Loucy (cell line): ENCODE results near the gene GCLC.

Source experiments
- H2AFZ ChIP-seq: fragments of 200-600 bp; sonication (generic); 2 replicates; pipeline ENCODE4 v1.6.0; 2016; ENCODE audit warnings: antibody characterized with exemption, mild to moderate bottlenecking, low read length, moderate library complexity
- H3F3A ChIP-seq: fragments of 200-600 bp; 2 replicates; pipeline ENCODE4 v1.6.0; 2016; ENCODE audit warnings: antibody characterized with exemption, low read depth, mild to moderate bottlenecking
- H3K27me3 ChIP-seq: fragments of 200-600 bp; sonication (generic); 2 replicates; pipeline ENCODE4 v1.6.1; 2014; ENCODE audit warnings: low read length, mild to moderate bottlenecking; ENCODE audit not compliant: insufficient read depth, poor library complexity, severe bottlenecking
- H3K36me3 ChIP-seq: fragments of 200-600 bp; sonication (generic); 2 replicates; pipeline ENCODE4 v1.6.1; 2016; ENCODE audit warnings: low read length; ENCODE audit not compliant: insufficient read depth
- H3K4me1 ChIP-seq: fragments of 200-600 bp; sonication (generic); 2 replicates; pipeline ENCODE4 v1.5.1; 2014; ENCODE audit warnings: low read length, mild to moderate bottlenecking; ENCODE audit not compliant: insufficient read depth, poor library complexity, severe bottlenecking
- H3K4me2 ChIP-seq: fragments of 200-600 bp; sonication (generic); 2 replicates; pipeline ENCODE4 v1.6.0; 2014; ENCODE audit warnings: antibody characterized with exemption, low read length, low read depth, mild to moderate bottlenecking; ENCODE audit not compliant: poor library complexity, severe bottlenecking
- H3K4me3 ChIP-seq: fragments of 200-600 bp; sonication (generic); 2 replicates; pipeline ENCODE4 v1.5.1; 2014; ENCODE audit warnings: low read length, mild to moderate bottlenecking, mixed read lengths; ENCODE audit not compliant: poor library complexity, severe bottlenecking
- H3K79me2 ChIP-seq: fragments of 200-600 bp; sonication (generic); 2 replicates; pipeline ENCODE4 v1.6.1; 2014; ENCODE audit warnings: low read length; ENCODE audit not compliant: insufficient read depth
- H3K9ac ChIP-seq: fragments of 200-600 bp; sonication (generic); 2 replicates; pipeline ENCODE4 v1.6.0; 2014; ENCODE audit warnings: mild to moderate bottlenecking, low read depth, low read length, moderate library complexity; ENCODE audit not compliant: poor library complexity, severe bottlenecking
- H3K9me2 ChIP-seq: fragments of 200-600 bp; sonication (generic); replicated peaks from 2 replicates; pipeline ENCODE4 v1.6.1; 2016; ENCODE audit warnings: low read depth, low read length, mixed read lengths
- H3K9me3 ChIP-seq: fragments of 200-600 bp; sonication (generic); 2 replicates; pipeline ENCODE4 v1.6.1; 2014; ENCODE audit warnings: mild to moderate bottlenecking, antibody characterized with exemption, low read length, low read depth; ENCODE audit not compliant: insufficient read depth
- H4K20me1 ChIP-seq: fragments of 200-600 bp; sonication (generic); 2 replicates; pipeline ENCODE4 v1.6.0; 2014; ENCODE audit warnings: antibody characterized with exemption, low read length, mild to moderate bottlenecking; ENCODE audit not compliant: insufficient read depth, poor library complexity, severe bottlenecking
- CTCF ChIP-seq: fragments of 200-600 bp; sonication (generic); conservative IDR thresholded peaks from 2 replicates; pipeline ENCODE4 v1.5.1; 2014; ENCODE audit warnings: mild to moderate bottlenecking, antibody characterized with exemption, low read length
- EZH2phosphoT487 ChIP-seq: fragments of 200-600 bp; IDR thresholded peaks from 2 replicates; pipeline ENCODE4 v1.6.1; 2018; ENCODE audit warnings: antibody characterized with exemption, mild to moderate bottlenecking, moderate library complexity, borderline replicate concordance

GCLC gene

GRCh38 chr6:53544470-53545308, at the start of gene GCLC:
Gene GCLC, minus strand, starts transcription at chr6:53545101. Its CDS starts 456 bp downstream, at chr6:53544645.
- peak; percentile 62 for TF ChIP-seq CTCF
- no peak for TF ChIP-seq EZH2phosphoT487
- H4K20me1 ChIP-seq = peaks cover 38% of the 10 kb centered on the region
- peak within 1 kb of the TSS; percentile 76 for H3K9ac ChIP-seq
- H3K4me2 ChIP-seq = peak within 1 kb of the TSS; percentile 99
- H3K9me3 ChIP-seq = no peaks in the 10 kb centered on the region
- no peaks in the 10 kb centered on the region for H3F3A ChIP-seq
- peak within 1 kb of the TSS; percentile 83 for H3K4me3 ChIP-seq
- no peaks in the 10 kb centered on the region for H3K27me3 ChIP-seq
- H3K4me1 ChIP-seq = peaks cover 54% of the 10 kb centered on the region
- H2AFZ ChIP-seq = peak within 1 kb of the TSS; percentile 73
- peaks cover 47% of the 10 kb centered on the region for H3K79me2 ChIP-seq
- H3K36me3 ChIP-seq = no peaks in the 10 kb centered on the region
- H3K9me2 ChIP-seq = no peaks in the 10 kb centered on the region

GRCh38 chr6:53594596-53594995, 49.7 kb upstream of the GCLC start:
- H3K4me1 ChIP-seq = peaks cover 19% of the 10 kb centered on the region
- no peaks in the 10 kb centered on the region for H3F3A ChIP-seq
- no peaks in the 10 kb centered on the region for H3K79me2 ChIP-seq
- H3K27me3 ChIP-seq = no peaks in the 10 kb centered on the region
- no peak overlapping the region for H2AFZ ChIP-seq
- H3K9me2 ChIP-seq = no peaks in the 10 kb centered on the region
- no peaks in the 10 kb centered on the region for H4K20me1 ChIP-seq
- no peak overlapping the region for H3K4me3 ChIP-seq
- H3K9ac ChIP-seq = no peak overlapping the region
- peak overlapping the region; percentile 6 for H3K4me2 ChIP-seq
- no peak for TF ChIP-seq CTCF
- no peak for TF ChIP-seq EZH2phosphoT487
- no peaks in the 10 kb centered on the region; the same call in 1 of the 2 replicates for H3K9me3 ChIP-seq
- H3K36me3 ChIP-seq = no peaks in the 10 kb centered on the region

GRCh38 chr6:53593001-53593488, 48.1 kb upstream of the GCLC start:
- H3K9ac ChIP-seq = no peak overlapping the region
- peak overlapping the region; percentile 32 for H2AFZ ChIP-seq
- H3K9me3 ChIP-seq = no peaks in the 10 kb centered on the region; the same call in 1 of the 2 replicates
- TF ChIP-seq CTCF (no peak), EZH2phosphoT487 (no peak)
- H3F3A ChIP-seq = no peaks in the 10 kb centered on the region
- no peak overlapping the region for H3K4me3 ChIP-seq
- H3K27me3 ChIP-seq = no peaks in the 10 kb centered on the region
- H3K36me3 ChIP-seq = no peaks in the 10 kb centered on the region
- no peaks in the 10 kb centered on the region for H3K79me2 ChIP-seq
- H3K9me2 ChIP-seq = no peaks in the 10 kb centered on the region
- no peaks in the 10 kb centered on the region for H4K20me1 ChIP-seq
- peak overlapping the region; percentile 4 for H3K4me2 ChIP-seq
- H3K4me1 ChIP-seq = peaks cover 19% of the 10 kb centered on the region
